ENCODE measurements around the gene MDP1.
A peak's percentile ranks its signal among the peaks of the same experiment; 100 is the strongest.

The MDP1 gene

DNA sequence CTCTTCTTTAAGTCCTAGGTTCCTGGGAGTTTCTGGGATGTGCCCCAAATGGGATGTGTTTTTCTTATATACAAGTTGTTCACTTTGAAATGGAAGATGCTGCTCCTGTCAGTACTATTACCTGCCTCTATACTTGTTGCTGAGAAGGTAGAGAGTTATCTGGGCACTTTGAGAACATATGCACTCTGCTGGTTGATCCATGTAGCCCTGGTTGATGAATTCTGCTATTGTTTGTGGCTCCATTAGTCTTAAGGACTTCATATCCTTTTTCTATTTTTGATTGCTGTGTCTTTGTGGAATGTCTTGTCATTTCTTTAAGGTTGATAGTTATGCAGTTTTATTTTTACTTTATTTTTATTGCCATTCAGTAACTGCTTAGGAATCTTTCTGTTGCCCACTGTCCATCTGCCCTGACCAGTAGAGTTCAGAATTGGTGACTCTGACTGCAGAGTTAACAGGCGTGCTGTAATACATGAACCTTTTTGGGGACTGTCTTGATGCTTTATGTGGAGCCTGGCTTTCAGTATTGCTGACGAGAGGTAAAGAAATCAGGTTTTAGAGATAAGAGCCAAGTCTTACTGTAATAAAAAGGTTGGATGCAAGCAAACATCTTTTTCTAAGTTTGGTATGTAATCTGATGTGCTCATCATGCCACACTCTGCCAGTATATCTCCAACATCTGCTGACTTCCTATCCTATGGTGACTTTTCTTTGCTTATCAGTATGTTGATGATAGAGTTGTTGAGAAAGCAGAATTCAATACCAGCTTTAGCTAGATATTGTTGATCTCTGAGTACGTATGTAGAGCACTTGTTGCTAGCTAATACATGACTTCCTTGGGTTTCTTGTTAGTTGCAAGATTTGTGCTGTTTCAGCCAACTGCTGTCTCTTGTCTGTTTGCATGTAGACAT is 18.5 kb upstream of the MDP1 start:
- Histone ChIP-seq H3K9me2 (replicated peaks; ENCODE audit: insufficient read depth, low read length) (no peaks in the 10 kb centered on the region), H3K4me2 (ENCODE audit: low read depth, low read length) (0 out of 2 replicates have a peak overlapping the region, but pooled peaks have one; percentile 81), H3K4me3 (ENCODE audit: low read length) (no peak overlapping the region), H3F3A (ENCODE audit: insufficient read depth, low read length) (no peaks in the 10 kb centered on the region), H4K20me1 (ENCODE audit: insufficient read depth, low read length) (no peaks in the 10 kb centered on the region), H3K27me3 (replicated peaks; ENCODE audit: insufficient read depth, low read length) (no peaks in the 10 kb centered on the region), H3K9ac (ENCODE audit: low read length) (no peak overlapping the region), H3K4me1 (ENCODE audit: low read length) (peaks cover 5% of the 10 kb centered on the region), H2AFZ (ENCODE audit: low read length) (no peak overlapping the region), H3K9me3 (replicated peaks; ENCODE audit: insufficient read depth, low read length) (no peaks in the 10 kb centered on the region), H3K79me2 (ENCODE audit: low read length) (peaks cover 31% of the 10 kb centered on the region), H3K36me3 (replicated peaks; ENCODE audit: insufficient read depth, low read length) (no peaks in the 10 kb centered on the region), H3K27ac (ENCODE audit: low read length) (no peak overlapping the region)
- DNase-seq = no peak
- TF ChIP-seq EZH2phosphoT487 (IDR thresholded peaks at IDR 0.05; ENCODE audit: low read length) (no peak), EZH2 (optimal IDR thresholded peaks at IDR 0.05; ENCODE audit: low read depth, low read length) (no peak)
- TF ChIP-seq, protein P1, sequence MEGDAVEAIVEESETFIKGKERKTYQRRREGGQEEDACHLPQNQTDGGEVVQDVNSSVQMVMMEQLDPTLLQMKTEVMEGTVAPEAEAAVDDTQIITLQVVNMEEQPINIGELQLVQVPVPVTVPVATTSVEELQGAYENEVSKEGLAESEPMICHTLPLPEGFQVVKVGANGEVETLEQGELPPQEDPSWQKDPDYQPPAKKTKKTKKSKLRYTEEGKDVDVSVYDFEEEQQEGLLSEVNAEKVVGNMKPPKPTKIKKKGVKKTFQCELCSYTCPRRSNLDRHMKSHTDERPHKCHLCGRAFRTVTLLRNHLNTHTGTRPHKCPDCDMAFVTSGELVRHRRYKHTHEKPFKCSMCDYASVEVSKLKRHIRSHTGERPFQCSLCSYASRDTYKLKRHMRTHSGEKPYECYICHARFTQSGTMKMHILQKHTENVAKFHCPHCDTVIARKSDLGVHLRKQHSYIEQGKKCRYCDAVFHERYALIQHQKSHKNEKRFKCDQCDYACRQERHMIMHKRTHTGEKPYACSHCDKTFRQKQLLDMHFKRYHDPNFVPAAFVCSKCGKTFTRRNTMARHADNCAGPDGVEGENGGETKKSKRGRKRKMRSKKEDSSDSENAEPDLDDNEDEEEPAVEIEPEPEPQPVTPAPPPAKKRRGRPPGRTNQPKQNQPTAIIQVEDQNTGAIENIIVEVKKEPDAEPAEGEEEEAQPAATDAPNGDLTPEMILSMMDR (IDR thresholded peaks at IDR 0.05; ENCODE audit: low read length) = no peak

DNA sequence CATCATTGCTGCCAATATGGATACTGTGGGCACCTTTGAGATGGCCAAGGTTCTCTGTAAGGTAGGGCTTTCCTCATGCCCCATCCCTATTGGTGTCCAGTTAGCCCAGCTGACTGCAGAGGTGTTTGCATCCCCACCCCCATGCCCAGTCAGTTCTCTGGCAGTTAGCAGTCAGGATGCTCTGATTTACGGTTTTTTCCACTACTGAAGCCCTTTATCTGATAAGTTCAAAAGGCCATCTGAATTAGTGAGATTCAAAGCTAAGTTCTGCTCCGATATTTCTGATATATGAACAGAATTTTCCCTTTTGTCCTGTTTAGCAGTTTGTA is 17.6 kb upstream of the MDP1 start:
- no peaks in the 10 kb centered on the region for H4K20me1 ChIP-seq (ENCODE audit: insufficient read depth, low read length)
- H3K4me2 ChIP-seq (ENCODE audit: low read depth, low read length) = peak overlapping the region; percentile 81
- no peak overlapping the region for H2AFZ ChIP-seq (ENCODE audit: low read length)
- H3K79me2 ChIP-seq (ENCODE audit: low read length) = peaks cover 30% of the 10 kb centered on the region
- no peaks in the 10 kb centered on the region for H3K9me3 ChIP-seq (replicated peaks; ENCODE audit: insufficient read depth, low read length)
- no peaks in the 10 kb centered on the region for H3F3A ChIP-seq (ENCODE audit: insufficient read depth, low read length)
- TF ChIP-seq EZH2phosphoT487 (IDR thresholded peaks at IDR 0.05; ENCODE audit: low read length) (no peak), EZH2 (optimal IDR thresholded peaks at IDR 0.05; ENCODE audit: low read depth, low read length) (no peak)
- TF ChIP-seq, protein P1 (IDR thresholded peaks at IDR 0.05; ENCODE audit: low read length) = no peak
- no peaks in the 10 kb centered on the region for H3K36me3 ChIP-seq (replicated peaks; ENCODE audit: insufficient read depth, low read length)
- no peak overlapping the region; the same call in 1 of the 2 replicates for H3K27ac ChIP-seq (ENCODE audit: low read length)
- peak overlapping the region; percentile 81 for H3K4me3 ChIP-seq (ENCODE audit: low read length)
- peak overlapping the region; percentile 66; the same call in 1 of the 2 replicates for H3K9ac ChIP-seq (ENCODE audit: low read length)
- no peaks in the 10 kb centered on the region for H3K9me2 ChIP-seq (replicated peaks; ENCODE audit: insufficient read depth, low read length)
- H3K27me3 ChIP-seq (replicated peaks; ENCODE audit: insufficient read depth, low read length) = no peaks in the 10 kb centered on the region
- DNase-seq = no peak
- H3K4me1 ChIP-seq (ENCODE audit: low read length) = peaks cover 5% of the 10 kb centered on the region

GRCh38 chr14:24232645-24233537 is 17.0 kb upstream of the MDP1 start, which contains the start of gene GMPR2:
Gene GMPR2 (plus strand): TSS chr14:24232929. CDS start chr14:24233254, 325 bp downstream.
- Histone ChIP-seq H3K27ac (ENCODE audit: low read length) (peak within 1 kb of the TSS; percentile 73; the same call in 1 of the 2 replicates), H3K27me3 (replicated peaks; ENCODE audit: insufficient read depth, low read length) (no peaks in the 10 kb centered on the region), H2AFZ (ENCODE audit: low read length) (peak within 1 kb of the TSS; percentile 82), H3K4me1 (ENCODE audit: low read length) (peaks cover 5% of the 10 kb centered on the region), H3K9ac (ENCODE audit: low read length) (peak within 1 kb of the TSS; percentile 66), H3K36me3 (replicated peaks; ENCODE audit: insufficient read depth, low read length) (no peaks in the 10 kb centered on the region), H3K9me3 (replicated peaks; ENCODE audit: insufficient read depth, low read length) (no peaks in the 10 kb centered on the region), H3K4me3 (ENCODE audit: low read length) (peak within 1 kb of the TSS; percentile 81), H3F3A (ENCODE audit: insufficient read depth, low read length) (no peaks in the 10 kb centered on the region), H3K9me2 (replicated peaks; ENCODE audit: insufficient read depth, low read length) (no peaks in the 10 kb centered on the region), H3K4me2 (ENCODE audit: low read depth, low read length) (peak within 1 kb of the TSS; percentile 81), H4K20me1 (ENCODE audit: insufficient read depth, low read length) (no peaks in the 10 kb centered on the region), H3K79me2 (ENCODE audit: low read length) (peaks cover 30% of the 10 kb centered on the region)
- TF ChIP-seq, protein P1 (IDR thresholded peaks at IDR 0.05; ENCODE audit: low read length) = no peak
- no peak for DNase-seq

All from MM.1S (cell line).